DOHH2 (cell line): ENCODE data around the gene DLX2.
A peak's percentile ranks its signal among the peaks of the same experiment; 100 is the strongest.
"Not testable (repeated sequence)": the region's sequence is repeated elsewhere in the genome, so short reads cannot be mapped to it uniquely, and the experiment has no call there.

Experiments used
- H3F3A ChIP-seq: fragments of 200-600 bp; sonication (generic), shearing (Covaris generic); 2 replicates; pipeline ENCODE4 v1.6.0; 2016; ENCODE audit warnings: antibody characterized with exemption, mild to moderate bottlenecking; ENCODE audit not compliant: control insufficient read depth, insufficient read depth
- H3K27ac ChIP-seq: fragments of 200-600 bp; sonication (generic); 2 replicates; pipeline ENCODE4 v1.5.1; 2014; ENCODE audit warnings: low read depth, mild to moderate bottlenecking, low read length, moderate library complexity
- H3K27me3 ChIP-seq: fragments of 200-600 bp; sonication (generic); 2 replicates; pipeline ENCODE4 v1.6.1; 2014; ENCODE audit warnings: mild to moderate bottlenecking, low read length, mixed read lengths; ENCODE audit not compliant: control insufficient read depth
- H3K36me3 ChIP-seq: fragments of 200-600 bp; sonication (generic); 2 replicates; pipeline ENCODE4 v1.6.1; 2014; ENCODE audit warnings: mild to moderate bottlenecking, low read length, moderate library complexity, mixed read lengths; ENCODE audit not compliant: control insufficient read depth
- H3K4me1 ChIP-seq: fragments of 200-600 bp; sonication (generic); 2 replicates; pipeline ENCODE4 v1.6.1; 2014; ENCODE audit warnings: mild to moderate bottlenecking, low read length, mixed read lengths; ENCODE audit not compliant: control insufficient read depth
- H3K4me2 ChIP-seq: fragments of 200-600 bp; sonication (generic); 2 replicates; pipeline ENCODE4 v1.6.0; 2014; ENCODE audit warnings: mild to moderate bottlenecking, low read length, moderate library complexity
- H3K4me3 ChIP-seq: fragments of 200-600 bp; sonication (generic); 2 replicates; pipeline ENCODE4 v1.5.1; 2014; ENCODE audit warnings: mild to moderate bottlenecking, low read length, mixed read lengths
- H3K79me2 ChIP-seq: fragments of 200-600 bp; sonication (generic); 2 replicates; pipeline ENCODE4 v1.6.1; 2014; ENCODE audit warnings: mild to moderate bottlenecking, low read length, mixed read lengths; ENCODE audit not compliant: control insufficient read depth
- H3K9me2 ChIP-seq: fragments of 200-600 bp; sonication (generic); replicated peaks from 2 replicates; pipeline ENCODE4 v1.6.1; 2014; ENCODE audit warnings: mild to moderate bottlenecking, low read length, mixed read lengths; ENCODE audit not compliant: control insufficient read depth
- H3K9me3 ChIP-seq: fragments of 200-600 bp; sonication (generic); 2 replicates; pipeline ENCODE4 v1.6.1; 2014; ENCODE audit warnings: antibody characterized with exemption, low read length, mixed read lengths; ENCODE audit not compliant: control insufficient read depth, insufficient read depth
- H4K20me1 ChIP-seq: fragments of 200-600 bp; sonication (generic); 2 replicates; pipeline ENCODE4 v1.6.0; 2014; ENCODE audit warnings: low read depth, mild to moderate bottlenecking, antibody characterized with exemption, low read length, moderate library complexity; ENCODE audit not compliant: control insufficient read depth, insufficient read depth
- CTCF ChIP-seq: fragments of 200-600 bp; sonication (generic); IDR thresholded peaks from one replicate; pipeline ENCODE4 v1.5.1; 2014; ENCODE audit warnings: antibody characterized with exemption, mild to moderate bottlenecking, low read depth, low read length; ENCODE audit not compliant: poor library complexity, severe bottlenecking
- EZH2phosphoT487 ChIP-seq: fragments of 200-600 bp; sonication (generic); IDR thresholded peaks from 2 replicates; pipeline ENCODE4 v1.6.1; 2017; ENCODE audit warnings: borderline replicate concordance, mild to moderate bottlenecking, antibody characterized with exemption, low read length, moderate library complexity, mixed read lengths

Gene DLX2

GRCh38 chr2:172102391-172103359 lies at the start of gene DLX2:
Gene DLX2, minus strand, starts transcription at chr2:172102900. Its CDS starts 362 bp downstream, at chr2:172102538.
- TF ChIP-seq EZH2phosphoT487 (no peak), CTCF (no peak)
- H3K36me3 ChIP-seq: no peaks in the 10 kb centered on the region
- H3K9me3 ChIP-seq: no peaks in the 10 kb centered on the region
- H3K27ac ChIP-seq: no peak within 1 kb of the TSS
- peaks cover 63% of the 10 kb centered on the region for H3K27me3 ChIP-seq
- peak within 1 kb of the TSS; percentile 79 for H3K4me2 ChIP-seq
- peak within 1 kb of the TSS; percentile 73 for H3K4me3 ChIP-seq
- no peaks in the 10 kb centered on the region for H3K9me2 ChIP-seq
- H4K20me1 ChIP-seq: peaks cover 9% of the 10 kb centered on the region; the same call in 1 of the 2 replicates
- peaks cover 53% of the 10 kb centered on the region for H3K4me1 ChIP-seq
- H3F3A ChIP-seq: peaks cover 5% of the 10 kb centered on the region; the same call in 1 of the 2 replicates
- no peaks in the 10 kb centered on the region for H3K79me2 ChIP-seq

- Histone ChIP-seq H3K4me1 (no peaks in the 10 kb centered on the region), H3F3A (no peaks in the 10 kb centered on the region), H3K79me2 (no peaks in the 10 kb centered on the region), H3K27ac (no peak overlapping the region), H3K9me3 (no peaks in the 10 kb centered on the region), H3K9me2 (no peaks in the 10 kb centered on the region), H3K36me3 (no peaks in the 10 kb centered on the region), H3K4me3 (no peak overlapping the region), H3K4me2 (no peak overlapping the region), H4K20me1 (no peaks in the 10 kb centered on the region), H3K27me3 (peaks cover 4% of the 10 kb centered on the region; the same call in 1 of the 2 replicates)
- TF ChIP-seq CTCF (no peak), EZH2phosphoT487 (no peak)
Observed at GRCh38 chr2:172147944-172148650, 45.4 kb upstream of the DLX2 start.

GRCh38 chr2:172143817-172144216 lies 41.1 kb upstream of the DLX2 start:
- Histone ChIP-seq H3K4me3 (no peak overlapping the region), H3K4me2 (no peak overlapping the region), H3K27me3 (peaks cover 4% of the 10 kb centered on the region; the same call in 1 of the 2 replicates), H3K9me3 (no peaks in the 10 kb centered on the region), H4K20me1 (no peaks in the 10 kb centered on the region), H3K4me1 (no peaks in the 10 kb centered on the region), H3K79me2 (no peaks in the 10 kb centered on the region), H3F3A (no peaks in the 10 kb centered on the region), H3K27ac (no peak overlapping the region), H3K9me2 (no peaks in the 10 kb centered on the region), H3K36me3 (no peaks in the 10 kb centered on the region)
- TF ChIP-seq CTCF (no peak), EZH2phosphoT487 (no peak)

GRCh38 chr2:172138727-172139126 lies 36.0 kb upstream of the DLX2 start:
- not testable (repeated sequence) for H3K27me3 ChIP-seq, H3K36me3 ChIP-seq, H3K4me3 ChIP-seq, H4K20me1 ChIP-seq, H3K4me2 ChIP-seq, H3K9me2 ChIP-seq, H3K79me2 ChIP-seq, H3K27ac ChIP-seq, H3K9me3 ChIP-seq, H3K4me1 ChIP-seq, H3F3A ChIP-seq
